Measurements from ENCODE around the gene VSTM4. TPM values are rescaled to one million over a fixed set of nuclear protein-coding genes. Genes with fewer than 3 reads are reported as not detected.

The VSTM4 gene
- total and polyA plus RNA-seq, 9 of the 15 experiments (the other 6 are each of a cell fraction or from before 2014, with no cell fraction given) = 1.0 to 7.9 (median 3.0) TPM

DNA sequence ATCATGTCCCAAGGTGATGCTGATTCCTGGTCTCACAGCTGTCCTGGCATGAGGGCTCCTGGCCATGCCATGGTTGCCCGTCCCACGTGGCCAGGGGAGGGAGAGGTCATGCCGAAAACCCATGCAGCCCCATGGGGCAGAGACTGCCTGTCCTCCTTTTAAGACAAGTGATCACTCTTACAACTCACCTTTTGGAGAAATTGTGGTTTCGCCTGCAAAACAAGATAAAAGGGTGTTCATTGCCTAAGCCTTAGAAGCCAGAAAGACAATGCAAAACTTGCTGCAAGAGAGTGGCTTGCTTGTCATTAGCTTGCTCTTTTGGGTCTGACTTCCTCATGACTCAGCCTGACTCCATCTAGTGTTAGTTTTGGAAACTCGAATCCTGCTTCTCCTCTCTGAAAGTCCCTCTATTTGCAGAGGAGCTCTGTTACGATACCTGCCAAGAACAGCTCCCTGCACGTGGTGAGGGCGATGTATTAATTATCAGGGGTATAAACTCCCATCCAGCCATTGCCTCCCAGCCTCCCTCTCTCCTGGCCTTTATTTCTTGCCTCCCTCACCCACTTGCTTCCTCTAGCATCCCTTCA is 46.2 kb upstream of the VSTM4 start (continued):
- TF ChIP-seq CEBPZ (IDR thresholded peaks at IDR 0.05; ENCODE audit: borderline replicate concordance, low read depth, low read length) (no peak), AFF1 (IDR thresholded peaks at IDR 0.05; ENCODE audit: low read depth in 1 of 2, partially characterized antibody in 2 of 2) (peak; percentile 39 to 55), LEF1 (IDR thresholded peaks at IDR 0.05) (peak; percentile 88), ARID2 (IDR thresholded peaks at IDR 0.05) (no peak), ZEB2 (IDR thresholded peaks at IDR 0.05) (peak; percentile 89), VEZF1 (CRISPR knock-in tag; IDR thresholded peaks at IDR 0.05) (no peak)
- TF ChIP-seq, protein P1, sequence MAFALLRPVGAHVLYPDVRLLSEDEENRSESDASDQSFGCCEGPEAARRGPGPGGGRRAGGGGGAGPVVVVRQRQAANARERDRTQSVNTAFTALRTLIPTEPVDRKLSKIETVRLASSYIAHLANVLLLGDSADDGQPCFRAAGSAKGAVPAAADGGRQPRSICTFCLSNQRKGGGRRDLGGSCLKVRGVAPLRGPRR (CRISPR knock-in tag; IDR thresholded peaks at IDR 0.05) = no peak
